HG02870 (cell line): Measurements from ENCODE around the gene CACNA1S.
A peak's percentile ranks its signal among the peaks of the same experiment; 100 is the strongest.

Source experiments
- ATAC-seq: cut with Tn5 transposase; IDR thresholded peaks from one replicate; pipeline ENCODE4 v1.9.1; 2021; ENCODE audit warnings: mild to moderate bottlenecking, moderate library complexity; ENCODE audit not compliant: unreplicated experiment

The CACNA1S gene

DNA sequence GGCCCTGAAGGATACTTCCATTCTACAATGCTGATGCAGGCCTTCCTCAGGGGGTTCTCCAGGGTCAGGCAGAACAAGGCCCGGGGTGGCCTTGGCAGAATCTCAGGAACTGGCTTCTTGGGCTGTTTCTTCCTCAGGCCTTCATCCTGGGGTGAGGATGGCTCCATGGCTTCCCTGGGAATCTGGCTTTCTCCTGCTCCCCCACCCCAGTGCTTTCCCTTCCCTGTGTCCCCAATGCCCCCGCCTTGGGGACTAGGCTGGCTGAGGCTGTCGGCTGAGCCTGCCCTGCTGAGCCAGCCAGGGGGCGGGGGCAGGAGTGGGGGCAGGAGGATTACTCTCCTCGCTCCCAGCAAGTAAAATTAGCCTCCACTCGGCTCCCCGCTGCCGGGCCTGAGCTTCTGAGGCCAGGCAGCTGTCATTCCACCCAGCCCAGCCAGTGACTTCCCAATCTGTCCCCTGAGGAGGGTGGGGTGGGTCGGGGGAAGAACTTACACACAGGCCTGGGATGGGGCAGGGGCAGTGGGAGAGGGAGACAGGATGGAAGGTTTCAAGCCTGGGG lies at the start of gene CACNA1S:
Gene CACNA1S, minus strand, starts transcription at position 254 of the 559 bp plus-strand sequence. Its CDS starts 87 bp downstream, at position 167.
- ATAC-seq = no peak

DNA sequence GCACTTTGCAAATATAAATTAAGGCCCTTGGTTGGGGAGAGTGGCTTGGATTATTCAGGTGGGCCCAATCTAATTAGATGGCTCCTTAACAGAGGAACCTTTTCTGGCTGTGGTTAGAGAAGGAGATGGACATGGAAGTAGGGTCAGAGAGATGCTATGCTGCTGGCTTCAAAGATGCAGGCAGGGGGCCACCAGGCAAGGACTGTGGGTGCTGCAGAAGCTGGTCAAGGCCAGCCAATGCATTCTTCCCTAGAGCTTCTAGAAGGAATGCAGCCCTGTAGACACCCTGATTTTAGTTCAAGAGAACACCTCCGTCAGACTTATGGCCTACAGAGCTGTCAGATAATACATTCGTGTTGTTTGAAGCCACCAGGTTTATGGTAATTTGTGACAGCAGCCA lies 45.7 kb upstream of the CACNA1S start:
- ATAC-seq = no peak

DNA sequence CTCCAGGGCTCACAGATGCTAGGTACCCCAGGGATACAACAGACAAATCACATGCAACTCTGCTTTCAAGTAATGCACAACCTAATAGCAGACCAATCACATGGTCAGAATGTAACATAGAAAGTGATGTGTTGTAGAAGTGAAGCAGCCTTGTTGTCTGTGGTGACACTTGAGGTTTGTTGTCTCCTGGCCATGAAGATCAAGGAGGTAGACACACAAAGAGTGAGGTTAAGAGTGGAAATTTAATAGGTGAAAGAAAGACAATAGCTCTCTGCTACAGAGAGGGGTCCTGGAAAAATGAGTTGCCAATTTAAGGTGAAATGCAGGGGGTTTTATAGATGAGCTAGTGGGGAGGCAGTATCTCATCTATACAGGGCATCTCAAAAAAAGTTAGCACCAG lies 44.6 kb upstream of the CACNA1S start:
- no peak for ATAC-seq

DNA sequence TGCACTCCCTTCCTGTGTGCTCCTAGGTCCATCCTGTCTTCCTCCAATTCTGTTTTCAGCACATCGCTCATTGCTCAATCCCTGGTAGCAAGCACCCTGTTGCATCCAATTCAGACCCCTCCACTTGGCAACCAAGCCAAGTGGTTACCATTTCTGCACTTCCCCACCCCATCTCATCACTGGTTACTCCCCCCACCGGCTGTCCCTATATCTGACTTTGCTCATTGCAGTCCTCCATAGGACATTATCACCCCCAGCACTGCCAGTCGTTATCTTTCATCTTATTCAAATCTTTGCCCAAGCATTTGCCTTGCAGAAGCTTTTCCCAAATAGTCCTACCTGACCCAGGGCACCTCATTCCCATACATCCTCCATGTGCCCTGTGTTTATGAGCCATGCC lies 44.1 kb upstream of the CACNA1S start:
- ATAC-seq = no peak

DNA sequence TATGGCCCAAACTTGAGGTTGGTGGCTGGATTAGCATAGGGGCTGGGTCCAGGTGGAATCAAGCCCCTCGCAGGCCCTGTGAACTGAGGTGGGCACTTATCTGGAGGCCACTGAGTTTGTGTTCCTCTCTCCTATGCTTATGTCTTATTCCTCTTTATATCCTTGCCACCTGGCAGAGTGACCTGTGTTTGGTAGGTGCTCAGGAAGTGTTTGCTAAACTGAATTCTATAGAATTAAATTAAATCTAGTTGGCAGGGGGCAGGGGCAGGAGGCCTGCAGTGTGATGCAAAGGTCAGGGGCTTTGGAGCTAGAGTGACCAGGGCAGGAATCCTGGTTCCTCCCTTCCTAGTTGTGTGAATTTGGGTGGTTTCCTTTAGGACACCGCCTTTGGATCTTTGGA lies 43.1 kb upstream of the CACNA1S start:
- ATAC-seq = no peak

DNA sequence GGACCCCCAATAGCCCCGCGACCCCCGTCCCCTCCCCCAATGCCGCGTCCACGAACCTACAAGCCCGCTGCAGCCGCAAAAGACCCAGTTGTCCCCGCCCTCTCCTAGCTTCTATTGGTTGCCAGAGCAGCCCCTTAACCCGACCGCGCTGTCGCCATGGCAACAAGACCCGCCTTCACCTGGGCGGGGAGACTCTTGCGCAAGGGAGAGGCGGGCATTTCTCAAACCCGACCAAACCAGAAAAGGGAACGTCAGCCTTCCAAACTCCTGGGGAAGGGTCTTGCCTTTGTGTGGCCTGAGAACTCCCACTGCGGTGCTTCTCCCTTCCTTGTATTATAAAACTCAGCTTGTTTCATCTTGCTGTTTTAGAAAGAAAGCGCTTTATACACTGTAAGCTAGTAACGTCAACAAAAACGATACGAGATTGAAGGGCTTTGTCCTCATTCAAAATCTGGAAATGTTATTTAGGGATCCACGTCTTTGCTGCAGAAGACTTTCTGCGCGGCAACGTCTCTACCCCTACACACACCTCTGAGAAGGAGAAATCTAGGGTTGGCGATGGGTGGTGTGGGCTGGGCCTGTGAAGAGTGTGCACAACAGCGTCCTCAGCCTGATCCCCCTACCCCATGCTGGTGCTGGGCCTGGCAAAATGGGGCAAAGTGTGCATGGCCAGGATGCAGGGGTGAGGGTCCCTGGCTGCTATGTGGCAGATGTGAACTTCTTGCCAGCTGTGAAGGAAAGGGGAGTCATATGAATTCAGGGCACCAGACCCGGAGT lies 42.4 kb upstream of the CACNA1S start, which contains the start of gene TMEM9:
Gene TMEM9, minus strand, starts transcription at position 86 of the 777 bp plus-strand sequence. CDS start 551 bp downstream, outside the sequence.
- peak; percentile 95 for ATAC-seq

DNA sequence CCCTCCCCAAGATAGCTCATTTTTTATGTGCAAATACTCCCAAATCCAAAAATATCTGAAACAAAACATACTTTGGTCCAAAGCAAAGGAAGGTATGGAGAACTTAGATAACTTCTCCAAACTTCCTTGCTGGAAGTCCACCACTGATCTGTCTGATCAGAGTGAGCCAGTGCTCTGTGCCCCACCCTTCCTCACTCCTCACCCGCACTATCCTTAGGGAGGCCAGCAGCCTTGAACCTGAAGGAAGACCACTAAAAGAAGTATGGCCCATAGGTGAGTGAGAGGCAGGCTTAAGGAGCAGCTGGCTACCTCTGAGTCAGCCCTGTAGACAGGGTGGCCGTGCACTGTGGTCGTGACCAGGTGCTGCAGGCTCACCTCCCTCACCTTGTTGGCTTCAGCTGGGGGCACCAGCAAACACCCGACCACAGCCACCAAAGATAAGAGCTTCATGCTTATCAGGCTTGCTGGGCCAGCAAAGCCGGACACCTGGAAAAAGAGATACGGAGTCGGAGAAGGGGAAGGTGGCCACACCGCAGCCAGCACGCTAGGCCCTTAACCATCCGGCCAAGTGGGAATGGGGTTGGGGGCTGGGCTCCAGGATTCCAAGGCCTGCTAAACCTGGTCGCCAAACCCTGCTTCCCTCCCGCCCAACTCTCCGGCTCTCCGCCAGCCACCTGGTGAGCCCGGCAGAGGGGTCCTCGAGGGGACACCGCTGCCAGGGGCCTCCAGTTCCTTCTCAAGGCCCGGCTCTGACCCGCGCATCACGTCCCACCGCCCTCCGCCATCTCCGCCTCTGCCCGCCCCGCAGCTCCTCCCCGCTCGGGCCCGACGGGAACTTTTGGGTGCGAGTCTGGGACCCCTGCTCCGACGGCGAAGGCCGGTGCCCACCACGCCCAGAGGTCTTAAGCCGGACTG lies 41.5 kb upstream of the CACNA1S start:
- ATAC-seq = peak; percentile 68

DNA sequence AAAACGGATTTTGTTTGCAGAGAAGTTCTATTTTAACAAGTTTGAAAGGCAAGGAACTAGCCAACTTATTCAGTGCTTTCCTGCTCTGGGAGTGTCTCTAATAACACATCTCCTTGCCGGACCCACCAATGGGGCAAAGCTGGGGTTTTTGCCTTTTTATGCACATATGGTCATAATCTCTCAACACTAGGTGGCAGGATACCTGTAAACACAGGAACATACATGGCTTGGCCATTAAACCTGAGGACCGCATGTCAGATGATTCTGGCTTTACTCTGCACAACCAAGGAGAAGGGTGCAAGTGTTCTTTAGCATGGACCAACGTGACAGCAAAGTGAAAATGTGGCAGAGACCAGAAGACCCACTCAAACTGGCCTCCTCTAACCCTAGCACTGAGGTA lies 37.2 kb upstream of the CACNA1S start:
- no peak for ATAC-seq

DNA sequence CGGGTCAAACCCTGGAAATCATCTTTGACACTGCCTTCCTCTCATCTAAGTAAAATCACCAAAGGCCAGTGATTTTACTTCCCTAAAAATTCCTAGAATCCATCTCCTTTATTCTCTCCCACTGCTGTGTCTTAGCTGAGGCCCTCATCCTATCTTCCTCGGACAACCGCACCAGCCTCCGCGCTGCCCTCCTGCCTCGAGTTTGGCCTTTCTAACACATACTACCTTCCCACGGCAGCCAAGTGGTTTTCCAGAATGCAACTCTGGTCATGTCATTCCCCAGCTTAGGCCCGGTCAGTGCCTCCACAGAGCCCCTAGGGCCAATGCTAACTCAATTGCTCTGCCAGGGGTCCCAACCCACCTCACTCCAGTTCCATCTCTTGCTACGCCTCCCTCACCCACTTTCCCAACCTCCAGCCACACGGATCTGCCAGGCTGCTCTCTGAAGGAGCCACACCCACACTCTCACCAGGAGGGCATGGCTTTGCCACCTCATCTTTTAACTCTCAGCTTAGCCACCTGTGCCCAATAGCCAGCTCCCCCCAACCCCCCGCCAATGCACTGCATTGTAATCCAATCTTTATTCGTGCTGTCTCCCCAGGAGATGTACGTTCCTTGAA lies 35.3 kb upstream of the CACNA1S start:
- ATAC-seq = no peak

DNA sequence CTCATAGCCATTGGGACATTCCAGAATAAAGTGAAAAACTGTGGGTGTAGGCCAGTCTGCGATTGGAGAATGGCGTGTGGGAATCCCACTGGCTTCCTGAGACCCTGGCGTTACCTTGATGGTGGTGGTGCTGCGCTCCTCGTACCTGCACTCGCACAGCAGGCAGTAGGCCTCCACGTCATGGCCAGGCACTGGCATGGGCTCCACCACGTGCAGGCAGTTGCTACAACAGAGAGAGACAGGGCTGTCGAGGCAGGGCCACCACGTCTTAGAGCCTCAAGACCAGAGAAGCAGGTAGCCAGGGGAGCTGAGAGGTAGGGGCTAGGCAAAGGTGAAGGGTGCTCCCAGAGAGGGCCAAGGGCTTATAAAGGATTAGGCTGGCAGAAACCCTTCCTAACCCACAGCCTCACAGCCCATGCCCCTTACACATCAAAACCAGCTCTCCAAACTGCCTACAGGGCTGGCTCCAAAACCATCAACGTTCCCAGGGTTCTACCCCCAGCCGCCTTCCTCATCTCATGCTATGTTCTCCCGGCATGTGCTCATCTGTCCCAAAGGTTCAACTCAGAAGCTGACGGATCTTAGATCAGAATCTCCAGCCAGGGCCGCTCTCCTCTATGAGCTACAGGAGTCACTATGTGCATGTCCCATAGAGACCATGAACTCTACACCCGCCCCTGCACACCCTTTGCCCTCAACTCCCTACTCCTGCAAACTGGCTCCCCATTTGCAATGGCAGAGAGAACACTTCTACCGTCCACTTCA lies 34.6 kb upstream of the CACNA1S start:
- no peak for ATAC-seq

DNA sequence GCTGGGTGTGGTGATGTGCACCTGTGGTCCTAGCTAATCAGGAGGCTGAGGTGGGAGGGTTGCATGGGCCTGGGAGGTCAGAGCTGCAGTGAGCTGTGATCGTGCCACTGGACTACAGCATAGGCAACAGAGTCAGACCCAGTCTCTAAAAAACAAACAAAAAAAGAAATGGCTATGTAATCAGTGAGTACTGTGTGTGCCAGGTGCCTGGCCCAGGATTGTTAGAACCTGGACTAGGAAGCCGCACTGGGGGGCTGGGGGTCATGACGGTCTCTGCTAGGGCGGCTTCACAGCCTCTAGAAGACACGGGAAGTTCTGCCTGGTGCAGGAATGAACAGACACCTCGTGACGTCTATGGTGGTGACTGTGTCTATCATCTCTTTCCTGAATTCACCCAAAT lies 33.6 kb upstream of the CACNA1S start:
- no peak for ATAC-seq

DNA sequence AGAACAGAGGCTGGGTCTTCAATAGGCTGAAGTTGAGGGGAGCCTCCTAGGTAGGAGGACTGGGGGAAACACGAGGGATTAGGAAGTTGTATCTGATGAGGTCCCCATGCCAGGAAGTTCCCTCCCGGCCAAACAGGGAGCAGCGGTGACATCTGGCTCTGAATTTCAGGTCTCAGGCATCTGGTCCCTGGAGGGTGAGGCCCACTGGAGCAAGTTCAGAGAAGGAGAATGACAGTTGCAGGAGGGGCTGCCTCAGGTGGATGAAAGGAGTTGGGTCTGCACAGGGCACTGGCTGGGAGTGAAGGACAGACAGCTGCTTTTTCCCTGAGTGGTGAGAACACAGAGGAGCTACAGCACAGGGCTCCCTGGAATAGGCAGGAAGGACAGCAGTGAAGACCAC lies 32.9 kb upstream of the CACNA1S start:
- no peak for ATAC-seq

DNA sequence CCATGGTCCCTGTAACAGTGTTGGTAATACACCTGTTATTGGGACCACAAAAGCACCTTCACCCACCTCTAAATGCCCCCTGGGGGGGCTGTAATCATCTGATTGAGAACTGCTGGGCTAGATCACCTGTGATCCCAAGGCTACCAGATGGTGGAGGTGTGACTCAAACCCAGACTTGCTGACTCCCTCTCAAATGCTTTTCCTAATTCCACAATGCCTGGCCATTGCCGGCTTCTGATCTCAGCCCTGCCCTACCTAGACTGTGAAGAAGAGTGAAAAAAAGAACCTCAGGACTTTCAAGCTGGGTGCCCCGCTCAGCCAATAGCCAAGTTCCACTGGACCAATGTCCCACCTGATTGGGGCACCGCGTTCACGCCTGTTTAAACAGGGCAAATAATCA lies 32.5 kb upstream of the CACNA1S start:
- no peak for ATAC-seq

DNA sequence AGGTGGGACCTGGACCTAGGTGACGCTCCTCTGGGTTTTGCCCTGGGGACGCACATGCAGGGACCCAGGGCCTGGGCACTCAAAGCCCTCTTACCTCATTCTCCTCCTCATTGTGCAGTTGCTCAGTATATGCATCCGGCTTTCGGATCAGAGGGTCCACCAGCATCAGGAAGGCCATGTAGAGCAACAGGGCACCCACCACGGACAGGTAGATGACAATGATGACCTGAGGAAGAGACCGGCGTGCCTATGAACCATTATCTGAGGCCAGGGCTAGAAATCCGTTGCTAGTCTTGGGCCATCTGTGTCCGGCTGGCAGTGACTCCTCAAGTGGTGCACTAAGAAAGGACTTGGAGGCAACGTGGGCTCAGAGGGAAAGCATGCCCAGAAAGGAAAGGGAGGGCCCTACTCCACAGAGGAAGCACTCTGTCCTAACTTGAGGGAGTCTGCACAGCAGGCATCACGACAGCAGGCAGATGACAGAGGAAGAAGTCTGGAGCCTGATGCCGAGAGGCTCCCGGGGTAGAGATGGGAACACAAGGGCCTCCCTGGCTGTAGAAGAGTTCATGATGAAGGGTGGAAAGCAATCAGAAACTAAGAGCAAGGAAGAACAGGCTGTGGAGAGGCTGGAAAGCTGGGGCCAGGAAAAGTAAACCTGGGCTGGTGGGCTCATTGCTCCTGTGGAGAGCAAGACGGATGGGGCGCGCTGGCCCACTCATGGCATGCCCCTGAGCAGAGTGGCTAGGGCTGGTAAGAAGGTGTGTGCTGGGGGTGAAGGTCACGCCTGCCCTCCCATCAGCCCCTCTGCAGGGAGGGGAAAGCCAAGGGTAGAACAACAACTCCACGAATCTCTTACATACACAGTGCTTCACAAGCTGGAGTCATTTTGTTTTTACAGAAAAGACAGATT lies 31.8 kb upstream of the CACNA1S start:
- ATAC-seq = no peak

DNA sequence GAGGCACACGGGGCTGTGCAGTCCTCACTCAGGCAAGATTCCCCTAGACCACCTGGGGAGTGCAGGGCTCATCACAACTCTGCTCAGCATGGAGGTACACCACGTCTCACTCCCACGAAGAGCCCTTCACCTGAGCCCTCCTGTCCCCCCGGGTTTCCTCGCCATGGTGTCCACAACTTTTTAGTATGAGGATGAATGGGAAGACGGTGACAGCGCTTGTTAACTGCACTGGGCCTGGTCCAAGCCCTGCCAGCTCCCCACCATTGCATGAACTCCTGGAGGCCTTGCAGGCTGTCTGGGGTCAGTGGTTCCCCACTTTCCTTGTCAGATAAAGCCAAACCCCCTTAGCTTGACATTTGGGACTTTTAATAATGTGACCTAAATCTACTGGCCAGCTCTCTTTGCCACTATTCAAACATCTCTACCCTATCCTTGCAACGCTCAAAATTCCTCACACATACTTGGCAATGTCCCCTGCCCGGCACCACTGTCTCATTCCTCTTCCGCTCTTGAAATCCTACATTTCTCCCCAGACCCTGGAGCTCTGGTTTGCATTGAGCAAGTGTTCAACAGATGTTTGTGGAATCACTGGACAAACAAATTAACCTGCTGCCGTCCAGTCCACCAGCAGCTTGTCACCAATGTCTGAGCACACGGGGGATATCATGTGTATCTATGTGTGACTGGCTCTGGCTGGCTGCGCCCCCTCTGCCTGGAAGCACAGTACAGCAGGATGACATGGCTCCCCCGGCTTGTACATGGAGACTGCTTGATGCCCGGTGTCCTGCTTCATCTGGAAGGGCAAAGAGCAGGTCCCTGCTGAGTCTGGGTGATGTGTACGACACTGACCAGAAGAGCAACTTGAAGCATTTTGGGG lies 30.9 kb upstream of the CACNA1S start:
- ATAC-seq = no peak

DNA sequence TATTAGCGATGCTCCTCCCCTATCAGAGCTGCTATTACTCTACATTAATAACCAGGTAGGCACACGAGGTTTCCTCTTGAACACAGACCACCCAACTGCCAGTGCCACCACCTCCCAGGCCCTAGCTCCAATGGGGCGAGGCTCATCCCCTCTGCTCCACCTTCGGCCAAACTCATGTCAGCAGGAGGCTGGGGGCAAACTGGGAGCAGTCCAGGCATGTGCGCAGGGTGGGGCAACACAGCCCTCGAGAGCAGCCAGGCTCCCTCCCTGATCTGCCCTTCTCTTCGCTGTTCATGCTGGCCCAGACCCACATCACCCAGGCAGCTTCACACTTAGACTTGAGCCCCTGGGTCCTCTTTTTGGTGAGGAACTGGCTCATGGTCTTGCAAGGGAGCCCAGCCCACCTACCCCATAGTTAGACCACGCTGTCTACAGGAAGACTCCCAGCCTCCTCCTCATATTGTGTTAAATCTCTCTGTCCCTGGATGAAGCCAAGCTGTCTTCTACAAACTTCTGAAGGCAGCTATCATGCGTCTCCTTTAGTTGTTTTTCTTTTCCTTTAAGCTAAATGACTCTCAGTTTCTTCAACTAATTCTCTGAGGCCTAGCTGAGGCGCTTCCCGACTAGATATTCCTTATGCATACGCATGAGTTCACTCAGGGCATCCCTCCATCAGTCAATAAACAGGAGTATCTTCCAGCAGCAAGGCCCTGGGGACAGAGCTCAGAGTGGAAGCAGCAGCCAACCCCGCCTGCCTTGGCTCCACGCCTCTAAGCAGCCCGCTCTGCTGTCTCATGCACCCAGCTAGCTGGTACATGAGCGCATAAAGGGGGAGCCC lies 30.0 kb upstream of the CACNA1S start:
- ATAC-seq = no peak

DNA sequence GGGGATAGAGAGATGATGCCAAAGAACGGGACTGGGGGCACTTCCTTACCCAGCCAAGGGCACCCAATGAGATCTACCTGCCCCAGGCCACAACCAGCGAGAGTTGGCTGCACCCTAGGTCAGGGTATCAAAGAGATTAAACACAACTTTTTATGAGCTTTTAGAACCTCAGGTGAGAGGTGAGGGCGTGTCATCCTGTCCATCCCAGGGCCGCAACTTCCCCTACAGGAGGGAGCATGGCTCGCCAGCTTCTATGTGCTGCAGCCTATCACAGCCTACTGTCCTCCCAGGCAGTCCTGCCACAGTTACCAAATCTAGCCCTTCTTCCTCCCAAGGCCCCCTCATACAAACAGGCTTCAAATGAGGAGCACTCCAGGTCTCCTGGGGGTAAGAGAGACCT lies 29.2 kb upstream of the CACNA1S start:
- ATAC-seq = no peak

DNA sequence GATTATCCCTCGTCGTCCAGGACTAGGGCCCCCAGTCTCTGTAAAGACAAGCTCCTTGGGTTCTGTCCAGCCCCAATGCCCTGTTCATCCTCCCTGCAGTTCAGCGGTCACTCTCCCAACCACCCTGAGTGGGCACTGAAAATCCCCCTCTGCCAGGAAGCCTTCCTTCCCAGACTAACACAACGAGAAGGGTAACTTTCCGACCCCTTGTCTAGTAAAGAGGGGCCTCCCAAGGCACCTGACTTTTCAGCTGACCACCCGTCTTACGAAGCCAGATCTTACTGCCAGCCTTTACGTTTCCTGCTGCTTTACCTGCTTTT lies 28.7 kb upstream of the CACNA1S start:
- no peak for ATAC-seq
